ENCODE data around the gene TMEM132C.

- TF ChIP-seq TAF1 (IDR thresholded peaks at IDR 0.05; ENCODE audit: borderline replicate concordance, insufficient read depth, low read length) (no peak), POLR2AphosphoS5 (IDR thresholded peaks at IDR 0.05; ENCODE audit: low read depth, low read length) (no peak)
These were observed 200.9 kb downstream of the TMEM132C start for GRCh38 chr12:128467882-128468281.
